Mammary epithelial cell (primary cell): ENCODE results near the gene CEP112.

ENCODE experiments used
- EZH2 ChIP-seq: IDR thresholded peaks from 2 replicates; pipeline ENCODE4 v1.6.1; 2012; ENCODE audit warnings: low read length, inconsistent platforms, borderline replicate concordance
- TF ChIP-seq, protein P1 (sequence below), 2 donors: IDR thresholded peaks in 1 of 2; conservative IDR thresholded peaks in 1 of 2; 2 replicates each; pipeline ENCODE4 v1.5.1; 2011 to 2012; ENCODE audit warnings: inconsistent platforms in 2 of 2, low read length in 2 of 2, mild to moderate bottlenecking in 2 of 2, control low read depth in 1 of 2, low read depth in 1 of 2; ENCODE audit not compliant: insufficient read depth in 1 of 2; ENCODE audit errors: extremely low read depth in 1 of 2

DNA sequence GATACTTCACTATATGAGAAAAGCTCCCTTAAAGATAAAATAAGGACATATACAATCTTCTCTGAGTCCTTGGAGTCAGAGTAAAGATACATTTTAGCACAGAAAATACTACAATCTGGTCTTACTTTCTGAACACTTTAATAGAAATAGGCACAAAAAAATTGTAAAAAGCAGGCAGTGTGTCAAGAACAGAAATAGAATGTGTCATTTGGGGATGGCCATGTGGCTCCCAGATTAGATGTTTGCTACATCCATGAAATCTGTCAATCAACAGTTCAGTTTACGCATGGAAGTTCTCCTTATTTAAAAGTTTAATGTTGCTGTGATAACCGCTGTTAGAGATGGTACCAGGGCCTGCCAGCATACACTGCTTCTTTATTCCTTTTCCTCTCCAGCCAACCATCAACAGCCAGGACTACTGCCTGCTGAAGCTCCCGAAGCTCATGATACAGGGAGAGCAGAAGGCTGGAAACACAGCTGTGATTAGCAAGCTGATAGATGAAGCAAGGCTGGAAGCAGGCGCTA is 278.5 kb downstream of the CEP112 start:
- TF ChIP-seq, protein P1, sequence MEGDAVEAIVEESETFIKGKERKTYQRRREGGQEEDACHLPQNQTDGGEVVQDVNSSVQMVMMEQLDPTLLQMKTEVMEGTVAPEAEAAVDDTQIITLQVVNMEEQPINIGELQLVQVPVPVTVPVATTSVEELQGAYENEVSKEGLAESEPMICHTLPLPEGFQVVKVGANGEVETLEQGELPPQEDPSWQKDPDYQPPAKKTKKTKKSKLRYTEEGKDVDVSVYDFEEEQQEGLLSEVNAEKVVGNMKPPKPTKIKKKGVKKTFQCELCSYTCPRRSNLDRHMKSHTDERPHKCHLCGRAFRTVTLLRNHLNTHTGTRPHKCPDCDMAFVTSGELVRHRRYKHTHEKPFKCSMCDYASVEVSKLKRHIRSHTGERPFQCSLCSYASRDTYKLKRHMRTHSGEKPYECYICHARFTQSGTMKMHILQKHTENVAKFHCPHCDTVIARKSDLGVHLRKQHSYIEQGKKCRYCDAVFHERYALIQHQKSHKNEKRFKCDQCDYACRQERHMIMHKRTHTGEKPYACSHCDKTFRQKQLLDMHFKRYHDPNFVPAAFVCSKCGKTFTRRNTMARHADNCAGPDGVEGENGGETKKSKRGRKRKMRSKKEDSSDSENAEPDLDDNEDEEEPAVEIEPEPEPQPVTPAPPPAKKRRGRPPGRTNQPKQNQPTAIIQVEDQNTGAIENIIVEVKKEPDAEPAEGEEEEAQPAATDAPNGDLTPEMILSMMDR (conservative IDR thresholded peaks at IDR 0.05 in 1 of 2, IDR thresholded peaks at IDR 0.05 in 1 of 2; ENCODE audit: extremely low read depth in 1 of 2, insufficient read depth in 1 of 2, low read depth in 1 of 2, low read length in 2 of 2): no peak
- no peak for TF ChIP-seq EZH2
